ENCODE measurements around the gene MT1E.

The MT1E gene

GRCh38 chr16:56651586-56651985 lies 26.0 kb downstream of the MT1E start, which contains the start of gene MT1B:
TSS of gene MT1B (plus strand) at chr16:56651886. CDS start at chr16:56651954, 68 bp downstream.
- Histone ChIP-seq H4K20me1 (ENCODE audit: control insufficient read depth, insufficient read depth, low read depth, low read length) (no peaks in the 10 kb centered on the region), H3K4me3 (ENCODE audit: low read length) (no peak within 1 kb of the TSS), H3F3A (ENCODE audit: control insufficient read depth, insufficient read depth) (no peaks in the 10 kb centered on the region), H3K9me2 (replicated peaks; ENCODE audit: control insufficient read depth, low read length) (no peaks in the 10 kb centered on the region), H3K9me3 (ENCODE audit: control insufficient read depth, insufficient read depth, low read length) (no peaks in the 10 kb centered on the region), H3K79me2 (ENCODE audit: control insufficient read depth, low read length) (no peaks in the 10 kb centered on the region), H3K4me2 (ENCODE audit: low read length) (no peak within 1 kb of the TSS), H3K27me3 (ENCODE audit: control insufficient read depth, low read length) (peaks cover 40% of the 10 kb centered on the region), H3K4me1 (ENCODE audit: control insufficient read depth, low read length) (no peaks in the 10 kb centered on the region), H3K27ac (ENCODE audit: low read depth, low read length) (no peak within 1 kb of the TSS), H3K36me3 (ENCODE audit: control insufficient read depth, low read length) (no peaks in the 10 kb centered on the region)
- TF ChIP-seq, protein P1, sequence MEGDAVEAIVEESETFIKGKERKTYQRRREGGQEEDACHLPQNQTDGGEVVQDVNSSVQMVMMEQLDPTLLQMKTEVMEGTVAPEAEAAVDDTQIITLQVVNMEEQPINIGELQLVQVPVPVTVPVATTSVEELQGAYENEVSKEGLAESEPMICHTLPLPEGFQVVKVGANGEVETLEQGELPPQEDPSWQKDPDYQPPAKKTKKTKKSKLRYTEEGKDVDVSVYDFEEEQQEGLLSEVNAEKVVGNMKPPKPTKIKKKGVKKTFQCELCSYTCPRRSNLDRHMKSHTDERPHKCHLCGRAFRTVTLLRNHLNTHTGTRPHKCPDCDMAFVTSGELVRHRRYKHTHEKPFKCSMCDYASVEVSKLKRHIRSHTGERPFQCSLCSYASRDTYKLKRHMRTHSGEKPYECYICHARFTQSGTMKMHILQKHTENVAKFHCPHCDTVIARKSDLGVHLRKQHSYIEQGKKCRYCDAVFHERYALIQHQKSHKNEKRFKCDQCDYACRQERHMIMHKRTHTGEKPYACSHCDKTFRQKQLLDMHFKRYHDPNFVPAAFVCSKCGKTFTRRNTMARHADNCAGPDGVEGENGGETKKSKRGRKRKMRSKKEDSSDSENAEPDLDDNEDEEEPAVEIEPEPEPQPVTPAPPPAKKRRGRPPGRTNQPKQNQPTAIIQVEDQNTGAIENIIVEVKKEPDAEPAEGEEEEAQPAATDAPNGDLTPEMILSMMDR (IDR thresholded peaks at IDR 0.05; ENCODE audit: low read depth, low read length, poor library complexity, severe bottlenecking): no peak
- TF ChIP-seq EZH2phosphoT487 (IDR thresholded peaks at IDR 0.05; ENCODE audit: borderline replicate concordance, low read length): no peak

DNA sequence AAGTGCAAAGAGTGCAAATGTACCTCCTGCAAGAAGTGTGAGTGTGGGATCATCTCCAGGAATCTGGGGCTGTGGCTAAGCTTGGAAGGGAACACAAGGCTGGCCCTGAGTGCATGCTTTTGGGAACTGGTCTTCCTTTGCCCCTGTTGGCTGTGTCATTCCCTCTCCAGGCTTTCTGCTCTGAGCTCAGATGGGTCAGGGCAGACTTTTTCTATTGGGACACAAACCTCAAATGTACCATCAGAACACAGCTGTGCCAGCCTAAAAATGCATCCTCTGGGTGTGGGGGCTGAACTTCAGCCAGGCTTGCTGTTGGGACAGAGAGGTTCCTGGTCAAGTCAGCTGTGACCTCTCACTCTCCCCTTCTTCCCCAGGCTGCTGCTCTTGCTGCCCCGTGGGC lies 27.0 kb downstream of the MT1E start:
- no peaks in the 10 kb centered on the region for H3K9me2 ChIP-seq (replicated peaks; ENCODE audit: control insufficient read depth, low read length)
- TF ChIP-seq EZH2phosphoT487 (IDR thresholded peaks at IDR 0.05; ENCODE audit: borderline replicate concordance, low read length): no peak
- TF ChIP-seq, protein P1 (IDR thresholded peaks at IDR 0.05; ENCODE audit: low read depth, low read length, poor library complexity, severe bottlenecking): no peak
- no peak overlapping the region for H3K4me2 ChIP-seq (ENCODE audit: low read length)
- H3K9me3 ChIP-seq (ENCODE audit: control insufficient read depth, insufficient read depth, low read length): no peaks in the 10 kb centered on the region
- no peaks in the 10 kb centered on the region for H3K79me2 ChIP-seq (ENCODE audit: control insufficient read depth, low read length)
- H4K20me1 ChIP-seq (ENCODE audit: control insufficient read depth, insufficient read depth, low read depth, low read length): no peaks in the 10 kb centered on the region
- no peaks in the 10 kb centered on the region for H3K4me1 ChIP-seq (ENCODE audit: control insufficient read depth, low read length)
- H3K27ac ChIP-seq (ENCODE audit: low read depth, low read length): no peak overlapping the region
- H3K4me3 ChIP-seq (ENCODE audit: low read length): no peak overlapping the region
- no peaks in the 10 kb centered on the region for H3F3A ChIP-seq (ENCODE audit: control insufficient read depth, insufficient read depth)
- no peaks in the 10 kb centered on the region for H3K36me3 ChIP-seq (ENCODE audit: control insufficient read depth, low read length)
- H3K27me3 ChIP-seq (ENCODE audit: control insufficient read depth, low read length): peaks cover 35% of the 10 kb centered on the region

DNA sequence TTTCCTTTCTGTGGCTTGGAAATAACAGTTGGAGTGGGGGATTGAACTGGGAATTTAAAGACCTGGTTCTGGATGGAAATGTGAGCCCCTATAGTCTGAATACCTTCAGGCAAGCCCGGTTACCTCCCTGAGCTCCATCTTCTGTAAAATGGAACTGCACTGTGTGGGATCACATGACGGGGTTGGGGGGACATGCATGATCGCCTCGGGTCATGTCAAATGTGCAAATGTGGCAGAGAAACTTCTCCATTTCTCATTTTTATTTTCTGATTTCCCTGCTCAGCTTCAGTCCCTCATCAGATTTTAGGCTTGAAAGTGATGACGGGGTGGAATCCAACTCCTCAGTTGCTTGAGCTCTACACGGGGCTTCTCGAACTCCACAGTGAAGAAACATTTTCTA lies 27.6 kb downstream of the MT1E start:
- Histone ChIP-seq H3K9me3 (ENCODE audit: control insufficient read depth, insufficient read depth, low read length) (no peaks in the 10 kb centered on the region), H3K27me3 (ENCODE audit: control insufficient read depth, low read length) (peaks cover 34% of the 10 kb centered on the region), H3K4me3 (ENCODE audit: low read length) (no peak overlapping the region), H3K9me2 (replicated peaks; ENCODE audit: control insufficient read depth, low read length) (no peaks in the 10 kb centered on the region), H3F3A (ENCODE audit: control insufficient read depth, insufficient read depth) (no peaks in the 10 kb centered on the region), H3K4me1 (ENCODE audit: control insufficient read depth, low read length) (peaks cover 4% of the 10 kb centered on the region), H4K20me1 (ENCODE audit: control insufficient read depth, insufficient read depth, low read depth, low read length) (no peaks in the 10 kb centered on the region), H3K36me3 (ENCODE audit: control insufficient read depth, low read length) (no peaks in the 10 kb centered on the region), H3K27ac (ENCODE audit: low read depth, low read length) (no peak overlapping the region), H3K79me2 (ENCODE audit: control insufficient read depth, low read length) (no peaks in the 10 kb centered on the region), H3K4me2 (ENCODE audit: low read length) (no peak overlapping the region)
- TF ChIP-seq, protein P1 (IDR thresholded peaks at IDR 0.05; ENCODE audit: low read depth, low read length, poor library complexity, severe bottlenecking): no peak
- no peak for TF ChIP-seq EZH2phosphoT487 (IDR thresholded peaks at IDR 0.05; ENCODE audit: borderline replicate concordance, low read length)

All from DOHH2 (cell line).